Endothelial cell (in vitro differentiated cells): Measurements from ENCODE around the gene SLC29A4. TPM values are rescaled to one million over a fixed set of nuclear protein-coding genes. Genes with fewer than 3 reads are reported as not detected.
A peak's percentile ranks its signal among the peaks of the same experiment; 100 is the strongest.

Experiments used
- DNase-seq: peaks from one replicate; pipeline ENCODE4 v3.0.0; 2021; ENCODE audit warnings: low spot score
- H3K27ac Mint-ChIP-seq: one replicate; pipeline ENCODE4 v1.8.0; 2021; ENCODE audit warnings: mixed read lengths, inconsistent platforms; ENCODE audit not compliant: unreplicated experiment
- H3K27me3 Mint-ChIP-seq: one replicate; pipeline ENCODE4 v1.8.0; 2021; ENCODE audit warnings: mild to moderate bottlenecking, moderate library complexity, mixed read lengths, inconsistent platforms; ENCODE audit not compliant: unreplicated experiment
- H3K36me3 Mint-ChIP-seq: one replicate; pipeline ENCODE4 v1.8.0; 2021; ENCODE audit warnings: mild to moderate bottlenecking, low read depth, mixed read lengths, inconsistent platforms; ENCODE audit not compliant: unreplicated experiment
- H3K4me1 Mint-ChIP-seq: one replicate; pipeline ENCODE4 v1.8.0; 2021; ENCODE audit warnings: mild to moderate bottlenecking, mixed read lengths, inconsistent platforms; ENCODE audit not compliant: unreplicated experiment
- H3K4me3 Mint-ChIP-seq: one replicate; pipeline ENCODE4 v1.8.0; 2021; ENCODE audit warnings: mild to moderate bottlenecking, mixed read lengths, inconsistent platforms; ENCODE audit not compliant: unreplicated experiment
- H3K9me3 Mint-ChIP-seq: one replicate; pipeline ENCODE4 v1.8.0; 2021; ENCODE audit warnings: mixed read lengths, inconsistent platforms; ENCODE audit not compliant: unreplicated experiment
- CTCF ChIP-seq: fragments of 200-600 bp; sonication (generic); IDR thresholded peaks from one replicate; pipeline ENCODE4 v1.5.0; 2021; ENCODE audit warnings: antibody characterized with exemption; ENCODE audit not compliant: unreplicated experiment
- total RNA-seq: library from RNA; stranded (reverse); fragmentation: NEBNext Ultra II Directional; extraction: Animal tissue kit (Norgen Biotek cat#: 25700); gene quantifications from one replicate; pipeline ENCODE4 v1.2.1, GENCODE V29; 2021; ENCODE audit not compliant: unreplicated experiment

The SLC29A4 gene
- total RNA-seq, 1 donor from 2014 or later = 6.4 TPM

DNA sequence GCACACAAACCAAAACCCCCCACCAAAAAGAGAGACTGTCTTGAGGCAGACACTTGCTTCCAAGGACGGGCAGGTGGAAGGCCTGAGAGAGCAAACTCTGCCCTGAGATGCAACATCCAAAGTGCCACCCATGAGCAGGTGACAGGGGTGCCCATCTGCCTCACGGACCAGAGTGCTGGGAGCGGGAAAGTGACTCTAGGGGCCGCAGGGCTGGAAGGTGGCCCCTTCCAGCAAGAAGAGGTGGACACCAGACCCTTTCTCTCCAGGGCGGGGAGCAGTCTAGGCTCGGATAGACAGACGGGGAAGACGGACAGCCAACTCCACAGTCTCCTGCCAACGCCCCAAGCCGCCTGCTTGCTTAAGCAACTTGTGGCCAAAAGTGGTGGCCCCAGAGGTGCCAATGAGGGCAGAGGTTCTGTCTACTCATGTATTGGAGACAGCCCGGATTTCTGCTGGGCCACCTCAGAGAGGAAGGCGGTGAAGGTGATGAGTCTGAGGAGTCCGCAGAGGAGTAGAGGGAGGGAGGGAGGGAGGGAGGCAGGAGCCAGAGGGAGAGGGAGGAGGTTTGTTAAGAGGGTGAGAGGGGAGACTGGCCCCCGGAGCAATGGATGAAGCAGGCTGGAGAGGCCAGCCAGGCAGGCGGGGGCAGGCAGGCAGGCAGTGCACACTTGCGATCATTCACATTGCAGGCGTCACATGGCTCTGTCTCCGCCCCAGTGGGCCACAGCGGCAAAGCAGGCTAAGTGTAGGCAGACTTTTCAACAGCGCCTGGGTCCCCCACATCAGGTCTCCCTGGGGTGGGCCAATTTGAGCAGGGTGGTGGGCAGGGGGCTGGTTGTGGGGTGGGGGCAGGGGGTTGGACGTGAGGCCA lies 65.6 kb downstream of the SLC29A4 start:
- peaks cover 21% of the 10 kb centered on the region for H3K27me3 Mint-ChIP-seq
- peaks cover 58% of the 10 kb centered on the region for H3K36me3 Mint-ChIP-seq

DNA sequence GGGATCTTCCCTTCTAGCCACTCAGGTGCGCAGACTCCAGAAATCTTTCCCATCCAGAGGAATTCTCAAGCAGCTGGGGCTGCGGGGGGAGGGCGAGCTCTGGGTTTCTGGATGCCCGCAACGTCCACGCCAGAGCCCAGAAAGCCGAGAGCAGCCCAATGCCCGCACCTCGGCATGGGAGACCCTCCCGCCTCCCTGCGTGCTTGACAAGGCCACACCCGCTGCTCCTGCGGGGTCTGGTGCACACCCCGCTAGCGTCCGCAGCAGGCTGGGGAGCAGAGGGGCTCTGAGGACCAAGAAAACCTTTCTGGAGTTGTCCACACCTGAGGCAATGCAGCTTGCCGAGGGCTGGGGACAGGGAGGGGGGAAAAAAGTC lies 66.2 kb downstream of the SLC29A4 start:
- no peak for TF ChIP-seq CTCF
- H3K9me3 Mint-ChIP-seq = peaks cover 2% of the 10 kb centered on the region
- H3K27ac Mint-ChIP-seq = no peak overlapping the region
- no peaks in the 10 kb centered on the region for H3K4me1 Mint-ChIP-seq
- H3K4me3 Mint-ChIP-seq = no peak overlapping the region
- H3K27me3 Mint-ChIP-seq = peaks cover 21% of the 10 kb centered on the region
- DNase-seq = no peak
- H3K36me3 Mint-ChIP-seq = peaks cover 57% of the 10 kb centered on the region

More for the DNA sequence above, 65.6 kb downstream of the SLC29A4 start:
- no peak overlapping the region for H3K4me3 Mint-ChIP-seq
- H3K9me3 Mint-ChIP-seq = peaks cover 7% of the 10 kb centered on the region
- H3K27ac Mint-ChIP-seq = no peak overlapping the region
- TF ChIP-seq CTCF = no peak
- no peak for DNase-seq
- no peaks in the 10 kb centered on the region for H3K4me1 Mint-ChIP-seq

DNA sequence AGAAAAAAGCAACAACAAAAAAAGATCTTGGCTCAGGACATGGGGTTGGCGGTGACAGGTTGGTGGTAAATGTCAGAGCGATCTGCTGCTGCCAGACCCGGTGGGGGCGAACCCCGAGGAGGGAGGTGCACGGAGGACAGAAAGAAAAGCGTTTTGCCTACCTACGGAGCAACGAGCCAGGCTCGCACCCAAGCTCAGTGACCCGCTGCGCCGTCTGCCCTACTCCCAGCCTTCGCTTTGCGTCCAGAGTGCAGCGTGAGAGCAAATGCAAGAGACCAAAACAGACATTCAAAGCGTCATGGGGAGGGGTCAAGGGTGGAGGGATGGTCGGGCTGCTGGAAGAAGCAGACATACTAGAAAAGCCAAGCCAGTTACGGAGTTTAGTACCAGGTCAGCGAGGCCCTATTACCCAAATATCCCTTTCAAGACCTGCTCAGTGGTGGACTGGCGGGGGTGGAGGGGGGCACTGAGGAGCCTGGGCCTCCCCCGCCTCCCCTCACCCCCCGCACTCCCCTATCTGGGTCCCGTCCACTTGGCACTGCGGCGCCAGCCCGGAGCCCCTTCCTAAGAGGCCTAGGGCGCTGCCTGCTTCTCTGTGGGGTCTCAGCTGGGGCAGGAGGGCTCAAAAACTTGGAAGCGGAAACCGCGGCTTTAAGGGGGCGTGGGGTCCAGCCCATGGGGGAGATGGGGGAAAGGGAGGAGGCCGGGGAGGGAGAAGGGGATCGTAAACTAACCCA lies 66.9 kb downstream of the SLC29A4 start:
- peaks cover 26% of the 10 kb centered on the region for H3K27me3 Mint-ChIP-seq
- TF ChIP-seq CTCF = no peak
- no peaks in the 10 kb centered on the region for H3K9me3 Mint-ChIP-seq
- peak overlapping the region; percentile 78 for H3K4me3 Mint-ChIP-seq
- H3K36me3 Mint-ChIP-seq = peaks cover 59% of the 10 kb centered on the region
- no peak overlapping the region for H3K27ac Mint-ChIP-seq
- no peak for DNase-seq
- H3K4me1 Mint-ChIP-seq = no peaks in the 10 kb centered on the region

GRCh38 chr7:5350174-5350463 lies 67.4 kb downstream of the SLC29A4 start:
- TF ChIP-seq CTCF = no peak
- no peak for DNase-seq
- H3K36me3 Mint-ChIP-seq = peaks cover 59% of the 10 kb centered on the region
- peaks cover 27% of the 10 kb centered on the region for H3K27me3 Mint-ChIP-seq
- no peaks in the 10 kb centered on the region for H3K9me3 Mint-ChIP-seq
- H3K27ac Mint-ChIP-seq = no peak overlapping the region
- no peaks in the 10 kb centered on the region for H3K4me1 Mint-ChIP-seq
- H3K4me3 Mint-ChIP-seq = no peak overlapping the region
